ENCODE measurements around the gene FPGT. TPM values are rescaled to one million over a fixed set of nuclear protein-coding genes. Genes with fewer than 3 reads are reported as not detected.

Gene FPGT
- total and polyA plus RNA-seq, 9 of the 15 experiments (the other 6 are each of a cell fraction or from before 2014, with no cell fraction given), result 11.6 to 24.3 (median 22.5) TPM

GRCh38 chr1:74197657-74198552 lies at the start of gene FPGT, which contains the start of gene LRRIQ3 (continued):
- TF ChIP-seq ZBTB40 (IDR thresholded peaks at IDR 0.05), result no peak
- no peak for TF ChIP-seq ZBTB40 (CRISPR knock-in tag; IDR thresholded peaks at IDR 0.05)
- no peak for TF ChIP-seq BCL6 (CRISPR knock-in tag; IDR thresholded peaks at IDR 0.05)
- TF ChIP-seq PURB (CRISPR knock-in tag; IDR thresholded peaks at IDR 0.05; ENCODE audit: low read depth), result no peak
- peak; percentile 72 to 79 for TF ChIP-seq FOXK2 (conservative IDR thresholded peaks at IDR 0.05 in 1 of 2, IDR thresholded peaks at IDR 0.05 in 1 of 2; ENCODE audit: low read depth in 2 of 2)
- TF ChIP-seq POLR3G (IDR thresholded peaks at IDR 0.05; ENCODE audit: extremely low read depth, insufficient read length, insufficient replicate concordance), result no peak
- TF ChIP-seq RCOR1 (IDR thresholded peaks at IDR 0.05; ENCODE audit: borderline replicate concordance in 1 of 2, low read depth in 2 of 2, low read length in 2 of 2), result peak in 1 of 2 experiments; percentile 47; a peak in 1 of 4 replicates
- no peak for TF ChIP-seq NKRF (IDR thresholded peaks at IDR 0.05; ENCODE audit: borderline replicate concordance)
- no peak for TF ChIP-seq ARNT (IDR thresholded peaks at IDR 0.05)
- TF ChIP-seq WHSC1 (IDR thresholded peaks at IDR 0.05; ENCODE audit: low read length), result no peak
- TF ChIP-seq RFX7 (CRISPR knock-in tag; IDR thresholded peaks at IDR 0.05), result no peak
- TF ChIP-seq HNRNPL (IDR thresholded peaks at IDR 0.05; ENCODE audit: low read depth, low read length), result no peak
- TF ChIP-seq ATF2 (CRISPR knock-in tag; IDR thresholded peaks at IDR 0.05), result no peak
- no peak for TF ChIP-seq BCOR (IDR thresholded peaks at IDR 0.05)
- no peak for TF ChIP-seq GTF2A2 (tag; IDR thresholded peaks at IDR 0.05)
- no peak for TF ChIP-seq ZC3H8 (IDR thresholded peaks at IDR 0.05)

All from K562 (cell line).